CD8-positive, alpha-beta memory T cell (primary cell): ENCODE measurements around the gene CCDC190. TPM values are rescaled to one million over a fixed set of nuclear protein-coding genes. Genes with fewer than 3 reads are reported as not detected.

Experiments used
- CTCF ChIA-PET: fragments of 350-600 bp; sonication (Branson Sonifier 250); formaldehyde crosslinking; loops from one replicate; lab custom pipeline; 2021; ENCODE audit warnings: antibody characterized with exemption; lab: Charles Lee
- POLR2A ChIA-PET: fragments of 350-600 bp; sonication (Branson Sonifier 250); formaldehyde crosslinking; loops from one replicate; lab custom pipeline; 2021; ENCODE audit warnings: antibody characterized with exemption; lab: Charles Lee
- DNase-seq, 5 donors: peaks; one replicate each; pipeline versions ENCODE4 v3.0.0 to v3.0.0-alpha.2; 2020 to 2022; ENCODE audit warnings: mixed read lengths in 1 of 5
- H3K27ac ChIP-seq: one replicate; pipeline ENCODE4 v1.7.0; 2013; ENCODE audit warnings: low read depth, mild to moderate bottlenecking, low read length, moderate library complexity
- H3K27me3 ChIP-seq: 2 replicates; pipeline ENCODE4 v1.7.0; 2013; ENCODE audit warnings: low read length, mild to moderate bottlenecking; ENCODE audit not compliant: insufficient read depth, poor library complexity, severe bottlenecking
- H3K36me3 ChIP-seq: 2 replicates; pipeline ENCODE4 v1.7.0; 2013; ENCODE audit warnings: mild to moderate bottlenecking, low read length, moderate library complexity; ENCODE audit not compliant: insufficient read depth
- H3K4me1 ChIP-seq: 2 replicates; pipeline ENCODE4 v1.7.0; 2013; ENCODE audit warnings: mild to moderate bottlenecking, low read length, moderate library complexity; ENCODE audit not compliant: insufficient read depth
- H3K4me3 ChIP-seq: 2 replicates; pipeline ENCODE4 v1.7.0; 2013; ENCODE audit warnings: mild to moderate bottlenecking, low read length
- H3K9me3 ChIP-seq: 2 replicates; pipeline ENCODE4 v1.7.0; 2013; ENCODE audit warnings: mild to moderate bottlenecking, low read length
- H3K27ac Mint-ChIP-seq, 8 donors: one replicate each; pipeline ENCODE4 v1.8.0; 2020 to 2021; ENCODE audit warnings: mixed read lengths in 8 of 8, mild to moderate bottlenecking in 6 of 8, inconsistent platforms in 3 of 8, moderate library complexity in 3 of 8
- H3K27me3 Mint-ChIP-seq, 2 donors: one replicate each; pipeline ENCODE4 v1.8.0; 2020 to 2021; ENCODE audit warnings: mixed read lengths in 2 of 2, mild to moderate bottlenecking in 1 of 2, moderate library complexity in 1 of 2
- H3K36me3 Mint-ChIP-seq, 3 donors: one replicate each; pipeline ENCODE4 v1.8.0; 2020 to 2021; ENCODE audit warnings: mixed read lengths in 3 of 3, inconsistent platforms in 1 of 3, mild to moderate bottlenecking in 1 of 3
- H3K4me1 Mint-ChIP-seq, 3 donors: one replicate each; pipeline ENCODE4 v1.8.0; 2020 to 2021; ENCODE audit warnings: mixed read lengths in 3 of 3, inconsistent platforms in 1 of 3, mild to moderate bottlenecking in 1 of 3
- H3K4me3 Mint-ChIP-seq, 7 donors: one replicate each; pipeline ENCODE4 v1.8.0; 2020 to 2021; ENCODE audit warnings: mixed read lengths in 7 of 7, mild to moderate bottlenecking in 6 of 7, moderate library complexity in 4 of 7, inconsistent platforms in 2 of 7
- H3K9me3 Mint-ChIP-seq, 5 donors: one replicate each; pipeline ENCODE4 v1.8.0; 2020 to 2022; ENCODE audit warnings: mixed read lengths in 5 of 5, mild to moderate bottlenecking in 3 of 5, moderate library complexity in 2 of 5, inconsistent platforms in 1 of 5
- polyA plus RNA-seq: library from polyadenylated mRNA; unstranded; fragments of 300-500 nt; fragmentation: Illumina TruSeq; gene quantifications from one replicate; pipeline ENCODE4 v1.2.3, GENCODE V29; 2021
- total RNA-seq, 2 experiments: library from RNA; stranded (reverse); gene quantifications; one replicate each; pipeline ENCODE4 v1.2.3, GENCODE V29; 2021

CCDC190 gene
- total and polyA plus RNA-seq, 3 experiments from 2014 or later, result not detected

DNA sequence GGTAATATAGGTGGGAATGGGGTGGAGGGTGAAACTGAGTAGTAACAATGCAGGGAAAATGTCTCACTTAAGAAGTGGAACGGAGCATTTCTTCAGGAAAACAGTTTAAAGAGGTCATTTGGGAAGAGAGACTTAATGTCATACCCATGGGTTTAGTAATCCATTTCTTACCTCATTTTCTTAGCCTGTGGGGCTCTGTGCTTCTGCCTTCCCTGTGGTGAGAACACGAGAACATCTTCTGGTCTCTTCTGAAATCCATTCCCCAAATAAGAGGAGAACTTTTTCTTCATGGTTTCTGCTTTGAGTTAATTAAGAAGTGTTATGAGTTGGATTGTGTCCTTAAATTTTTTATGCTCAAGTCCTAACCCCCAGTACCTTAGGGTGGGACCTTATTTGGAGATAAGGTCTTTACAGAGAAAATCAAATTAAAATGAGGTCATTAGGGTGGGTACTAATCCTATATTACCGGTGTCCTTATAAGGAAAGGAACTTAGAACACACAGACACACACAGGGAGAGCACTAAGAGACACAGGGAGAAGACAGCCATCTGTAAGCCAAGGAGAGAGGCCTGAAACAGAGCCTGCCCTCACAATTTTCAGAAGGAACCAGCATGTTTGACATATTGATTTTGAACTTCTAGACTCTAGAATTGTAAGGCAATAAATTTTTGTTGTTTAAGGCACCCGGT lies 5.4 kb downstream of the CCDC190 start:
- H3K36me3 ChIP-seq, result no peaks in the 10 kb centered on the region
- CTCF ChIA-PET, result no interaction called here

DNA sequence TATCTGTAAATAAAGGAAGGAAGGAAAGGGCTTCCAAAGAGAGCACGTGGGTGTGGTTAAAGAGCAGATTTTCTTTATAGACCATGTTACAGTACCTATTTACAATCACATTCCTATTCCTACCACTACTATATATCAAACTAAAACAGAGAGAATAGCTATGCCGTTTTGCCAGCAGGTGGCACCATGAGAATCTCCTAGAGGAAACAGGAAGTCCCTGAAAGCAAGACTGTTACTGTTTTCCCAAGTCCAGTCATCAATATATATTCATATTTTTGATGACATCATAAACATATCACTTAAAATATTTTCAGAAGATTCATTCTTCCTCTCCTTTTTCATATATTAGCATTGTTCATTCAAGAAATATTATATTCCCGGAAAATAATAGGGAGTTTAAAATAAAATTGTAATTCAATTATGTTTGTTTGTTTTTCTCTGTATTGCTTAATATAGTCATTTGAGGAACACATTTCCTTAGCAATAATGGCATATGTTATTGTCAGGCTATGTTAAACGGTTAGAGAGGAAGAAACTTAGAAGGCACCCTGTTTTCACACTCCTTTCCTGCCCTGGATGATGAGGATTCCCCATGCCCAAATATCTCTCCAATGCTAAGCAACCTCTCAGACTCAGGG lies 6.6 kb downstream of the CCDC190 start:
- Histone ChIP-seq H3K27me3 (no peaks in the 10 kb centered on the region), H3K9me3 (no peaks in the 10 kb centered on the region), H3K36me3 (no peaks in the 10 kb centered on the region), H3K4me3 (no peak overlapping the region), H3K27ac (no peak overlapping the region), H3K4me1 (no peaks in the 10 kb centered on the region)
- Mint-ChIP-seq H3K4me1 (no peaks in the 10 kb centered on the region), H3K36me3 (no peaks in the 10 kb centered on the region), H3K27ac (no peak overlapping the region), H3K4me3 (no peak overlapping the region), H3K9me3 (no peaks in the 10 kb centered on the region), H3K27me3 (peaks cover 4 to 11% of the 10 kb centered on the region in 2 donors)
- ChIA-PET POLR2A (interaction anchor here (0.5 kb wide), 1 partner anchor 114 kb away, joined by 3 read pairs; no protein-coding TSS in a partner anchor), CTCF (interaction anchor here (1.3 to 2.3 kb wide), 3 partner anchors 456 to 466 kb away, joined by 4 to 25 read pairs (median 4); no protein-coding TSS in a partner anchor)
- DNase-seq, result peak; percentile 13 to 64 (median 25)

More for the DNA sequence above, 5.4 kb downstream of the CCDC190 start:
- H3K4me1 Mint-ChIP-seq, result no peaks in the 10 kb centered on the region
- H3K27me3 Mint-ChIP-seq, result peaks cover 8 to 11% of the 10 kb centered on the region in 2 donors
- Histone ChIP-seq H3K27me3 (no peaks in the 10 kb centered on the region), H3K4me1 (no peaks in the 10 kb centered on the region), H3K4me3 (no peak overlapping the region), H3K27ac (no peak overlapping the region), H3K9me3 (no peaks in the 10 kb centered on the region)
- DNase-seq, result no peak
- no peak overlapping the region for H3K4me3 Mint-ChIP-seq
- H3K9me3 Mint-ChIP-seq, result no peaks in the 10 kb centered on the region
- POLR2A ChIA-PET, result no interaction called here
- H3K27ac Mint-ChIP-seq, result no peak overlapping the region
- no peaks in the 10 kb centered on the region for H3K36me3 Mint-ChIP-seq

- ChIA-PET POLR2A (no interaction called here), CTCF (interaction anchor here (0.8 kb wide), 1 partner anchor 464 kb away, joined by 3 read pairs; no protein-coding TSS in a partner anchor)
- no peaks in the 10 kb centered on the region for H3K36me3 Mint-ChIP-seq
- Histone ChIP-seq H3K27me3 (no peaks in the 10 kb centered on the region), H3K27ac (no peak overlapping the region), H3K4me1 (no peaks in the 10 kb centered on the region), H3K9me3 (no peaks in the 10 kb centered on the region), H3K36me3 (no peaks in the 10 kb centered on the region), H3K4me3 (no peak overlapping the region)
- no peaks in the 10 kb centered on the region for H3K9me3 Mint-ChIP-seq
- H3K4me1 Mint-ChIP-seq, result no peaks in the 10 kb centered on the region
- peaks cover 9 to 23% of the 10 kb centered on the region in 2 donors for H3K27me3 Mint-ChIP-seq
- no peak overlapping the region for H3K27ac Mint-ChIP-seq
- no peak for DNase-seq
- H3K4me3 Mint-ChIP-seq, result no peak overlapping the region
These were observed 9.6 kb downstream of the CCDC190 start for GRCh38 chr1:162851341-162851740.

DNA sequence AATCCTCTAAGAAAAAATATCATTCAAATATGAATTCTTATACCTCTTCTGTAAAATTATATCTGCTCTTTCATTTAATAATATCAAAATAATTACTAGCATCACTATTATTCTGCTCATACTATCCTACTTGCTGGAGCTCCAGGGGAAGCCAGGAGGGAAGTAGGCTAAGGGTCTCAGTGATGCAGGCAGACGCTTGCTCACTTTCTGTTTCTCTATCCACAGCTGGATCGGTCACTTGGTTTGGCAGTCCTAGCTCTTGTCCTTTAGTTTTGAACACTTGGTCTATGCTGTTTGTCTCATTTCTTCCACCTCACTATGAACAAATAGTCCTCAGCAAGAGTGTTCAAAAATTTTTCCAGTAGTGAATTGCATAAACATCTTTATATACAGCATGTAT lies 11.3 kb downstream of the CCDC190 start:
- H3K4me1 ChIP-seq, result no peaks in the 10 kb centered on the region
- H3K9me3 Mint-ChIP-seq, result no peaks in the 10 kb centered on the region
- H3K4me1 Mint-ChIP-seq, result no peaks in the 10 kb centered on the region
- POLR2A ChIA-PET, result no interaction called here
- no peak for DNase-seq
- H3K27me3 Mint-ChIP-seq, result peaks cover 9 to 23% of the 10 kb centered on the region in 2 donors
- H3K27ac Mint-ChIP-seq, result no peak overlapping the region
- CTCF ChIA-PET, result no interaction called here
- H3K4me3 ChIP-seq, result no peak overlapping the region
- H3K36me3 ChIP-seq, result no peaks in the 10 kb centered on the region
- H3K9me3 ChIP-seq, result no peaks in the 10 kb centered on the region
- no peak overlapping the region for H3K4me3 Mint-ChIP-seq
- no peaks in the 10 kb centered on the region for H3K27me3 ChIP-seq
- no peaks in the 10 kb centered on the region for H3K36me3 Mint-ChIP-seq
- no peak overlapping the region for H3K27ac ChIP-seq

DNA sequence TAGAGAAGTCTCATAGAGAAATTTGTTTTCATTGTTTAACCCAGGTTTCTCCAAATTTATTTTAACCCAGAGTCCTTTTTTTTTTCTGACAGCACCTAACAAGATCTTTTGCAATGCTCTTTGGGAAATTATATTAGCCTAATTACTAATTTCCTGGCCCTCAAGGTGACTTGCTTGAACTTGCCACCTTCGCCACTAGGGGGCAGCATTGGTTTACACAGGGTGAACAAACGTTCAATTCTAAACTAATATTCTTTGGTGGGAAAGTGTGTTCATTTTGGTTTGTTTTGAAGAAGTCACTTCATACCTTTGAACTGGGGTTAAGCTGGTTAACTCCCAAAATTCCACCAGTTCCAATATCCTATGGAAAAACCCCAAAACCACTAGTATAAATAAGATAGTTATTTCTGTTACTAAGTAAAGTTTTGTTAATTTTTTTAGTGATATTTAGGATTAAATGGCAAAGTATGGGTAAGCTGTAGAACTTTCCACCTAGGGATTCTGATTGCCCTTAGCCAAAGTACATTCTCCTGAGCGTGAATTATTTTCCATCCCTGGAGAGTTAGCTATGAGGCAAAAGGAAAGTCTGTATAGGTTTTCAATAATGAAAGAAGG lies 13.0 kb downstream of the CCDC190 start:
- POLR2A ChIA-PET, result no interaction called here

GRCh38 chr1:162846256-162847212 lies 14.4 kb downstream of the CCDC190 start:
- no peak overlapping the region for H3K27ac ChIP-seq
- H3K4me1 Mint-ChIP-seq, result no peaks in the 10 kb centered on the region
- H3K9me3 ChIP-seq, result no peaks in the 10 kb centered on the region
- peaks cover 19 to 28% of the 10 kb centered on the region in 2 donors for H3K27me3 Mint-ChIP-seq
- no peak for DNase-seq
- CTCF ChIA-PET, result interaction anchor here (0.9 kb wide), 1 partner anchor 13 kb away, joined by 3 read pairs; no protein-coding TSS in a partner anchor
- no peaks in the 10 kb centered on the region for H3K9me3 Mint-ChIP-seq
- H3K36me3 ChIP-seq, result no peaks in the 10 kb centered on the region
- no peaks in the 10 kb centered on the region for H3K36me3 Mint-ChIP-seq
- no peak overlapping the region for H3K27ac Mint-ChIP-seq
- H3K4me1 ChIP-seq, result no peaks in the 10 kb centered on the region
- POLR2A ChIA-PET, result no interaction called here
- no peaks in the 10 kb centered on the region for H3K27me3 ChIP-seq
- no peak overlapping the region for H3K4me3 Mint-ChIP-seq
- no peak overlapping the region for H3K4me3 ChIP-seq

More for the DNA sequence above, 13.0 kb downstream of the CCDC190 start:
- Mint-ChIP-seq H3K9me3 (no peaks in the 10 kb centered on the region), H3K4me1 (no peaks in the 10 kb centered on the region), H3K4me3 (no peak overlapping the region), H3K36me3 (no peaks in the 10 kb centered on the region), H3K27me3 (peaks cover 13 to 23% of the 10 kb centered on the region in 2 donors), H3K27ac (no peak overlapping the region)
- no peaks in the 10 kb centered on the region for H3K4me1 ChIP-seq
- no peak overlapping the region for H3K27ac ChIP-seq
- H3K4me3 ChIP-seq, result no peak overlapping the region
- CTCF ChIA-PET, result interaction anchor here (0.7 to 1.2 kb wide), 5 partner anchors 11 to 474 kb away, joined by 3 to 5 read pairs (median 4); partner anchors contain the start of genes CCDC190 and NUF2
- no peaks in the 10 kb centered on the region for H3K36me3 ChIP-seq
- no peaks in the 10 kb centered on the region for H3K27me3 ChIP-seq
- DNase-seq, result peak; percentile 37 to 84 (median 70)
- H3K9me3 ChIP-seq, result no peaks in the 10 kb centered on the region

DNA sequence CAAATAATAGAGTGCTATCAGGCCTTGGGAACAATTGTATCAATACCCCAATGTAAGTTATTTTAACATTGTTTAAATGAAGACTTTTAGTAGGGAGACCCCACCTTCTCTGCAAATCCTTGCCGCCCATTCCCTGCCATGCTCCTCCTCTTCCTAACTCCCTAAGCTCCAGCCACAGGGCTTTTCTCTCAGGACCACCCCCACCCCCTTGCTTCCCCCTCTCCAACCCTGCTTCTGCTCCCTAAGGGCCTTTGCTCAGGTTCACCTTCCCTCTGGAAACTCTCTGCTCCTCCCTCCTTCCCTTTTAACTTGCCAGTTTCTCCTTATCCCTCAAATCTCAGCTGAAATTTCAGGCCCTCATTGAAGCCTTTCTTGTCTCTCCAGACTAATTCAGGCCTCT lies 16.8 kb downstream of the CCDC190 start:
- peaks cover under 1 to 9% (median 6%) of the 10 kb centered on the region in 5 donors for H3K9me3 Mint-ChIP-seq
- Histone ChIP-seq H3K4me3 (no peak overlapping the region), H3K9me3 (no peaks in the 10 kb centered on the region), H3K27me3 (no peaks in the 10 kb centered on the region), H3K27ac (no peak overlapping the region), H3K4me1 (no peaks in the 10 kb centered on the region), H3K36me3 (no peaks in the 10 kb centered on the region)
- no peaks in the 10 kb centered on the region for H3K4me1 Mint-ChIP-seq
- H3K27me3 Mint-ChIP-seq, result peaks cover 13 to 20% of the 10 kb centered on the region in 2 donors
- DNase-seq, result no peak
- ChIA-PET CTCF (interaction anchor here (1.4 kb wide), 1 partner anchor 471 kb away, joined by 4 read pairs; no protein-coding TSS in a partner anchor), POLR2A (no interaction called here)
- no peak overlapping the region for H3K27ac Mint-ChIP-seq
- peaks cover 0 to 3% (median 0%) of the 10 kb centered on the region in 3 donors for H3K36me3 Mint-ChIP-seq
- H3K4me3 Mint-ChIP-seq, result no peak overlapping the region
